ENCODE measurements around the gene ISL2.

- TF ChIP-seq CTCF (IDR thresholded peaks at IDR 0.05) (no peak), ZFX (IDR thresholded peaks at IDR 0.05; ENCODE audit: borderline replicate concordance) (no peak)
Measured at GRCh38 chr15:76321171-76321570, 15.4 kb upstream of the ISL2 start.
